Neuronal stem cell (in vitro differentiated cells): Measurements from ENCODE around the gene CUZD1.

Experiments used
- DNase-seq: peaks from one replicate; pipeline ENCODE4 v3.0.0-alpha.2; 2013; ENCODE audit warnings: low spot score
- H2AFZ ChIP-seq: one replicate; pipeline ENCODE4 v1.6.1; 2013; ENCODE audit warnings: mild to moderate bottlenecking, low read length, inconsistent platforms
- H2AK5ac ChIP-seq: 2 replicates; pipeline ENCODE4 v1.6.1; 2013; ENCODE audit warnings: low read depth, mild to moderate bottlenecking, inconsistent platforms, low read length, moderate library complexity, mixed read lengths
- H2BK120ac ChIP-seq: 2 replicates; pipeline ENCODE4 v1.6.1; 2013; ENCODE audit warnings: low read depth, mild to moderate bottlenecking, inconsistent platforms, low read length, moderate library complexity, mixed read lengths
- H2BK12ac ChIP-seq: one replicate; pipeline ENCODE4 v1.6.1; 2013; ENCODE audit warnings: low read length, inconsistent platforms
- H2BK15ac ChIP-seq: 2 replicates; pipeline ENCODE4 v1.6.1; 2013; ENCODE audit warnings: mild to moderate bottlenecking, low read length, inconsistent platforms, mixed read lengths
- H2BK5ac ChIP-seq: one replicate; pipeline ENCODE4 v1.6.1; 2013; ENCODE audit warnings: inconsistent platforms, mild to moderate bottlenecking, low read length, moderate library complexity
- H3K14ac ChIP-seq: one replicate; pipeline ENCODE4 v1.6.1; 2013; ENCODE audit warnings: low read length, inconsistent platforms
- H3K18ac ChIP-seq: 2 replicates; pipeline ENCODE4 v1.6.1; 2013; ENCODE audit warnings: low read length, inconsistent platforms
- H3K23ac ChIP-seq: 2 replicates; pipeline ENCODE4 v1.6.1; 2013; ENCODE audit warnings: low read depth, mild to moderate bottlenecking, mixed read lengths, low read length, inconsistent platforms; ENCODE audit not compliant: poor library complexity
- H3K27ac ChIP-seq: replicated peaks from 3 replicates; pipeline ENCODE4 v1.5.1; 2013; ENCODE audit warnings: low read length, inconsistent platforms
- H3K27me3 ChIP-seq, 3 experiments: 2 replicates each; pipeline ENCODE4 v1.6.1; 2013; ENCODE audit warnings: low read length in 3 of 3, mild to moderate bottlenecking in 2 of 3, inconsistent platforms in 1 of 3, low read depth in 1 of 3, mixed read lengths in 1 of 3, moderate library complexity in 1 of 3; ENCODE audit not compliant: control insufficient read depth in 3 of 3, insufficient read depth in 3 of 3
- H3K36me3 ChIP-seq, 2 donors: replicated peaks in 1 of 2; 2 replicates each; pipeline ENCODE4 v1.6.1; 2013; ENCODE audit warnings: low read length in 2 of 2; ENCODE audit not compliant: control insufficient read depth in 2 of 2, insufficient read depth in 2 of 2
- H3K4ac ChIP-seq: 2 replicates; pipeline ENCODE4 v1.6.1; 2013; ENCODE audit warnings: inconsistent platforms, mild to moderate bottlenecking, low read length, moderate library complexity
- H3K4me1 ChIP-seq, 2 donors: 1 replicate in 1 of 2; 2 replicates in 1 of 2; pipeline ENCODE4 v1.6.1; 2013; ENCODE audit warnings: low read length in 2 of 2, low read depth in 1 of 2; ENCODE audit not compliant: control insufficient read depth in 2 of 2, insufficient read depth in 1 of 2
- H3K4me2 ChIP-seq: one replicate; pipeline ENCODE4 v1.6.1; 2013; ENCODE audit warnings: mild to moderate bottlenecking, low read length, inconsistent platforms; ENCODE audit not compliant: insufficient read depth, poor library complexity, severe bottlenecking
- H3K4me3 ChIP-seq, 2 donors: 2 replicates each; pipeline ENCODE4 v1.5.1; 2013; ENCODE audit warnings: low read length in 2 of 2, mild to moderate bottlenecking in 2 of 2, inconsistent platforms in 1 of 2, moderate library complexity in 1 of 2
- H3K79me1 ChIP-seq: one replicate; pipeline ENCODE4 v1.6.1; 2013; ENCODE audit warnings: low read depth, mild to moderate bottlenecking, inconsistent platforms, low read length, moderate library complexity
- H3K9ac ChIP-seq: one replicate; pipeline ENCODE4 v1.6.1; 2013; ENCODE audit warnings: mild to moderate bottlenecking, low read depth, low read length, inconsistent platforms; ENCODE audit not compliant: poor library complexity
- H3K9me3 ChIP-seq, 2 donors: replicated peaks in 1 of 2; 2 replicates each; pipeline versions ENCODE3 to v1.6.1; 2013; ENCODE audit warnings: low read length in 2 of 2, mild to moderate bottlenecking in 2 of 2, inconsistent platforms in 1 of 2, low read depth in 1 of 2, mixed read lengths in 1 of 2, moderate library complexity in 1 of 2; ENCODE audit not compliant: control insufficient read depth in 2 of 2, insufficient read depth in 1 of 2
- H4K8ac ChIP-seq: one replicate; pipeline ENCODE4 v1.6.1; 2013; ENCODE audit warnings: low read depth, mild to moderate bottlenecking, inconsistent platforms, low read length, moderate library complexity
- H4K91ac ChIP-seq: one replicate; pipeline ENCODE4 v1.6.1; 2013; ENCODE audit warnings: low read length, low read depth, mild to moderate bottlenecking, inconsistent platforms; ENCODE audit not compliant: poor library complexity
- WGBS, 2 donors: extraction: QIAGEN DNeasy Blood & Tissue Kit; methylation state at CpG; one replicate each; pipeline ENCODE4 v1.1.7; 2013; ENCODE audit warnings: missing lambda C conversion rate in 2 of 2, mixed read lengths in 1 of 2; ENCODE audit not compliant: insufficient read length in 2 of 2, insufficient replicate concordance in 1 of 2; ENCODE audit errors: extremely low coverage in 2 of 2; 5-methylcytosine and 5-hydroxymethylcytosine counted together

The CUZD1 gene

GRCh38 chr10:122849900-122850605 lies 4.4 kb upstream of the CUZD1 start:
- H3K4ac ChIP-seq, result no peak overlapping the region
- no peak overlapping the region for H3K14ac ChIP-seq
- no peak overlapping the region for H3K4me2 ChIP-seq
- H3K9ac ChIP-seq, result no peak overlapping the region
- no peak overlapping the region for H3K23ac ChIP-seq
- H2AFZ ChIP-seq, result no peak overlapping the region
- H3K27me3 ChIP-seq, result peaks cover 0 to 9% (median 0%) of the 10 kb centered on the region in 3 experiments
- H3K18ac ChIP-seq, result no peak overlapping the region
- no peak overlapping the region for H2BK15ac ChIP-seq
- H3K79me1 ChIP-seq, result no peaks in the 10 kb centered on the region
- no peak overlapping the region for H4K91ac ChIP-seq
- H2AK5ac ChIP-seq, result no peak overlapping the region
- H4K8ac ChIP-seq, result no peak overlapping the region
- H3K36me3 ChIP-seq, result no peaks in the 10 kb centered on the region
- no peaks in the 10 kb centered on the region for H3K9me3 ChIP-seq
- H2BK120ac ChIP-seq, result no peak overlapping the region
- H2BK12ac ChIP-seq, result no peak overlapping the region
- no peak overlapping the region for H3K27ac ChIP-seq
- DNase-seq, result no peak
- no peaks in the 10 kb centered on the region for H3K4me1 ChIP-seq
- no peak overlapping the region for H2BK5ac ChIP-seq
- no CpG with 5 or more reads among the region's 12 CpGs for WGBS, 2 donors
- H3K4me3 ChIP-seq, result no peak overlapping the region

GRCh38 chr10:122849090-122849489 lies 3.4 kb upstream of the CUZD1 start:
- peaks cover 0 to 9% (median 0%) of the 10 kb centered on the region in 3 experiments for H3K27me3 ChIP-seq
- H2BK5ac ChIP-seq, result no peak overlapping the region
- H2BK12ac ChIP-seq, result no peak overlapping the region
- no peak overlapping the region for H2AFZ ChIP-seq
- no peaks in the 10 kb centered on the region for H3K4me1 ChIP-seq
- H3K18ac ChIP-seq, result no peak overlapping the region
- no peak overlapping the region for H2BK15ac ChIP-seq
- H3K27ac ChIP-seq, result no peak overlapping the region
- no peak overlapping the region for H4K8ac ChIP-seq
- no peak overlapping the region for H3K23ac ChIP-seq
- H3K4me2 ChIP-seq, result no peak overlapping the region
- no peaks in the 10 kb centered on the region for H3K9me3 ChIP-seq
- no peak overlapping the region for H3K4ac ChIP-seq
- no peaks in the 10 kb centered on the region for H3K79me1 ChIP-seq
- H2BK120ac ChIP-seq, result no peak overlapping the region
- H3K14ac ChIP-seq, result no peak overlapping the region
- no peak overlapping the region for H2AK5ac ChIP-seq
- no peak for DNase-seq
- H3K9ac ChIP-seq, result no peak overlapping the region
- no peaks in the 10 kb centered on the region for H3K36me3 ChIP-seq
- no peak overlapping the region for H4K91ac ChIP-seq
- WGBS, 2 donors, result no CpG with 5 or more reads among the region's 2 CpGs
- no peak overlapping the region for H3K4me3 ChIP-seq

DNA sequence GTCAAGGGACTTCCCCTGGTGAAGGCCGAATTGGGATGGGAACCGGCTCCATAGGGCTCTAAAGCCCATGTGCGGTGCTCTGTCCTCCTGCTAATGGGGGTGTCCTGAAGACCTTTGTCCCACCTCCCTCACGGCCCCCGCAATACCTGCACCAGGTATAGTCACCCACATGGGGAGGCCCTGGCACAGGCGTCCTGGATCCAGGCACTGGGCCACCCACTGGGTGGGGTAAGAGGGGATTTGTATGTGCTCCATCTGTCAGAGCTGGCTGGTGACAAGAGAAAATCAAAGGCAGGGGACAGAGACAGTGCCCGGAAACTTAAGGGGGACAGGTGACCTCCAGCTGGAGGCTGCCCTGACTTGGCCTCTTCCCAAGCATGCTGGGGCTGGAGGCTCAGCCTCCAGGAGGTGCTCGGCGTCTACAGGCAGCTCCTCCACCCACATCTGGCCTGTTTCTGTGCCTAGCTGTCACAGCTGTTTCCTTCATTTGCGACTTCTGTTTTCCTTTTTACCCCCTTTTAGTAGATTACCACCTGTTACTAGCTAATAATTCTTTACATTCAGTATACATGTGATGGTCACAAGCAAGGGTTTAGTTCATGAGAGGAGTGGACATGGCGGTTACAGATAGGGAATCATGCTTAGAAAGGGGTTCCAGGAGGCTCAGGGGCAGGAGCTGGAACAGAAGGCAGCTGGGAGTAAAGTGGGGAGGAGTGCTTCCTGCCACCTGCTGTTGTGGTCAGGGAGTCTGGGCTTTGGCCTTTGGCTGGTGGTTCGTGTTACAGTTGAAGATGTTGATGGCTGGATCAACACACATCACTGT lies 2.3 kb upstream of the CUZD1 start:
- no peak overlapping the region for H2BK12ac ChIP-seq
- H2AFZ ChIP-seq, result no peak overlapping the region
- no peaks in the 10 kb centered on the region for H3K4me1 ChIP-seq
- no peak overlapping the region for H3K4me3 ChIP-seq
- H4K91ac ChIP-seq, result no peak overlapping the region
- no peak overlapping the region for H3K9ac ChIP-seq
- peak overlapping the region; percentile 14 for H2BK15ac ChIP-seq
- no CpG with 5 or more reads among the region's 12 CpGs for WGBS, 2 donors
- H3K79me1 ChIP-seq, result no peaks in the 10 kb centered on the region
- no peak overlapping the region for H3K4me2 ChIP-seq
- DNase-seq, result no peak
- no peak overlapping the region for H3K14ac ChIP-seq
- H4K8ac ChIP-seq, result no peak overlapping the region
- H3K9me3 ChIP-seq, result no peaks in the 10 kb centered on the region
- no peaks in the 10 kb centered on the region for H3K36me3 ChIP-seq
- H3K23ac ChIP-seq, result no peak overlapping the region
- no peak overlapping the region for H3K18ac ChIP-seq
- peaks cover 0 to 9% (median 0%) of the 10 kb centered on the region in 3 experiments for H3K27me3 ChIP-seq
- H3K4ac ChIP-seq, result no peak overlapping the region
- no peak overlapping the region for H3K27ac ChIP-seq
- H2BK120ac ChIP-seq, result no peak overlapping the region
- H2BK5ac ChIP-seq, result no peak overlapping the region
- no peak overlapping the region for H2AK5ac ChIP-seq

DNA sequence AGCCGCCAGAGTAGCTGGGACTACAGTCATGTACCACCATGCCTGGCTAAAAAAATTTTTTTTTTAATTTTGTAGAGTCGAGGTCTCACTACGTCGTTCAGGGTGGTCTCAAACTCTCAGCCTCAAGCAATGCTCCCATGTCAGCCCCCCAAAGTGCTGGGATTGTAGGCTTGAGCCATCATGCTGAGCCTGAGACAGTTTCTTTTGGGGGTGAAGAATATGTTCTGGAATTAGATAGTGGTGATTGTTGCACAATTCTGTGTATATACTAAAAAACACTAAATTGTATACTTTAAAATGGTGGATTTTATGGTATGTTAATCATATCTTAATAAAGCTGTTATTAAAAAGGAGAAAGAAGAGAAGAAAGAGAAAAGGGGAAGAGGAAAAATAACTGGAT lies 1.5 kb downstream of the CUZD1 start:
- H3K4me1 ChIP-seq, result no peaks in the 10 kb centered on the region
- H2BK120ac ChIP-seq, result no peak overlapping the region
- H2BK12ac ChIP-seq, result no peak overlapping the region
- no peak overlapping the region for H4K91ac ChIP-seq
- no CpG with 5 or more reads among the region's 4 CpGs for WGBS, 2 donors
- no peaks in the 10 kb centered on the region for H3K9me3 ChIP-seq
- no peak overlapping the region for H2AFZ ChIP-seq
- H2BK5ac ChIP-seq, result no peak overlapping the region
- no peak overlapping the region for H3K4ac ChIP-seq
- no peak overlapping the region for H3K9ac ChIP-seq
- H3K4me2 ChIP-seq, result no peak overlapping the region
- H3K18ac ChIP-seq, result no peak overlapping the region
- no peak overlapping the region for H3K27ac ChIP-seq
- H3K14ac ChIP-seq, result no peak overlapping the region
- no peaks in the 10 kb centered on the region for H3K36me3 ChIP-seq
- DNase-seq, result no peak
- no peak overlapping the region for H3K23ac ChIP-seq
- peaks cover 0 to 4% (median 0%) of the 10 kb centered on the region in 3 experiments for H3K27me3 ChIP-seq
- H2AK5ac ChIP-seq, result no peak overlapping the region
- no peak overlapping the region for H3K4me3 ChIP-seq
- H3K79me1 ChIP-seq, result peaks cover 2% of the 10 kb centered on the region
- no peak overlapping the region for H4K8ac ChIP-seq
- H2BK15ac ChIP-seq, result no peak overlapping the region
